CD4-positive, alpha-beta T cell treated with Interleukin-4 for 1 hour (primary cell): ENCODE results near the gene GALNT14.

Source experiments
- DNase-seq, 2 donors: peaks; one replicate each; pipeline ENCODE4 v3.0.0-alpha.2; 2020 to 2022

GALNT14 gene

GRCh38 chr2:31086590-31086989 lies 51.6 kb downstream of the GALNT14 start:
- no peak for DNase-seq

GRCh38 chr2:31083234-31083993 lies 54.8 kb downstream of the GALNT14 start:
- DNase-seq, result no peak

DNA sequence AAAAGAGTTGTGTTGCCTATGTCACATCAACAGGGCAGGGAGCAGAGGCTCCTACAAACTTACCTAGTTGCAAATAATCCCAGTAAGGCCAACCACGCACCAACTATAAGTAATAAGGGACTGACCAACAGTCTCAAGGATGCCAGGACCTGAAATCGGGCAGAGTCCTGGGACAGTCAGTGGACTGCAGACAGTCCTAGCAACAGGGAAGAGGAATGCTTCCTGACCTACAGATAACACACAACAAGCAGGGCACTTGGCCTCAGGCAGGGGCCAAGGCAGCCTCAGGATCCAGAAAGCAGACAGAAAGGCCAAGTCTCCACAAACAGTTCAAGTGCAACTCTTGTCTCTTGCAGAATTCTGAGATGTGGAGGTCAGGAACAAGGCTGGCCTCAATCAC lies 56.2 kb downstream of the GALNT14 start:
- no peak for DNase-seq

- DNase-seq, result no peak
These were observed 56.7 kb downstream of the GALNT14 start for GRCh38 chr2:31081492-31081891.

GRCh38 chr2:31080361-31080760 lies 57.9 kb downstream of the GALNT14 start:
- no peak for DNase-seq

GRCh38 chr2:31079665-31080064 lies 58.6 kb downstream of the GALNT14 start:
- no peak for DNase-seq

DNA sequence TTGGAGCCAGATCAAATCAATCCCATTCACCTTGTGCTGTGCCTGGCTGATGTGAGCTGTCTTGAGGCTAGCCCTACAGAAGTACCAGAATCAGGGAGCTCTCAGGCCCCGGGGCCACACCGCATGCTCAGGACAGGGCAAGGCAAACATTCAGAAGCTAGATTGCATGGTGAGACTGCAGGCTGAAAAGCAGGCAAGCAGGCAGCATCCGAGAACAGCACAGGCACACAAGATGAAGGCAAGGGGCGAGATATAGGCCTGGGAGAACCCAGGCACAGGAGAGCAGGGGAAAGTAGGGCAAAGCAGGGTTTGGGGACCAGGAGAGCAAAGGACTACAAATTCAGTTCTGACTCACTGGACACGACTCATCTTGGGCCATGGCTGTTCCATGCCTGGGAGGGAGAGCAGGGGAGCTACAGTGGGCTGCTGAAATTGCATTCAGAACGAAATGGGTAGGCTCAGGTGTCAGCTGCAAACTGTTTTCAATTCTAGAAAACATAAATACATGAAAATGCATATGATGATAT lies 59.6 kb downstream of the GALNT14 start:
- no peak for DNase-seq

GRCh38 chr2:31078011-31078410 lies 60.2 kb downstream of the GALNT14 start:
- no peak for DNase-seq

DNA sequence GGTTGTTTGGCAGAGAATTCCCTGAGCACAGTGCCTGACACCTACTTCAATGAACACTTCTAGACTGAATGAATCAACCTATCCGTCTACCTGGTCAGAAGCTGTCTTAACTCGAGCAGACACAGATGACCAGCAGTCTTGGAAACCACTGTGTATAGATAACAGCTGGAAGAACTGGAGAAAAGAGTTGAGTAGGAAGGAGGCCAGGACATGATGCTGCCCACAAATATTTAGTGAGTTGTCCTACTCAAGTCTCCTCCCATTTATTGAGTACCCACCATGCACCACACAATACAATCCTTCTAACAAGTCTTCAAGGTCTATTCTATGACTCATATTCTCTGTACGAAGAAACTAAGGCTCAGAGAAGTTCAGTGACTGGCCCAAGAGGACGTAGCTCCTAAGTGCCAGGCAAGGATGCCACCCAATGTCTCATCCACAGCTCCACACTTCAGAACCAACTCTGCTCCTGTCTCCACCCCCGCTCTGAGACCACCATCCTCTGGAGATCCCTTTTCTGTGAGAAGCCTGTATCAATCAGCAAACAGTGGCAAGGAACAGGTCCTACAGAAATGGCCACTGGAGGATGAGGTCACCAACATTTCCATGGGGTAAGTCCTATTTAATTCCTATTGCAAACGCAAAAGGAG lies 62.2 kb downstream of the GALNT14 start:
- no peak for DNase-seq

DNA sequence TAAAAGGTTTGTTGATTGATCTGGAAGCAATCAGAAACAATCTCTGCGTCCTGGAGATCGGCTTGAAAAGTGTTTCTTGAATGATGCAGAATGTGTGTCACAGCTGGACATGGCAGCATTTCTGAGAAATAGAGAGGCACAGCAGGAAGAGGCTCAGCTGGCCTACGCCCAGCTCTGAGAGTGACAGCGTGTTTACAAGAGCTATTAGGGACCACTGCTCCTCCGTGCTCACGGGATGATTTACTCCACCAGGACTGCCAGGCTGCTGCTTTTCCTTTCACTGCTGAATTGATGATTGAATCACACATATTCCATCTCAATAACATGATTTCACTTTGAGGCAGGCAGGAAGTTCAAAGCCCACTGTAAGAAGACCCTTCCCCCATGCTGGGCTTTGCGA lies 62.8 kb downstream of the GALNT14 start:
- DNase-seq, result no peak

DNA sequence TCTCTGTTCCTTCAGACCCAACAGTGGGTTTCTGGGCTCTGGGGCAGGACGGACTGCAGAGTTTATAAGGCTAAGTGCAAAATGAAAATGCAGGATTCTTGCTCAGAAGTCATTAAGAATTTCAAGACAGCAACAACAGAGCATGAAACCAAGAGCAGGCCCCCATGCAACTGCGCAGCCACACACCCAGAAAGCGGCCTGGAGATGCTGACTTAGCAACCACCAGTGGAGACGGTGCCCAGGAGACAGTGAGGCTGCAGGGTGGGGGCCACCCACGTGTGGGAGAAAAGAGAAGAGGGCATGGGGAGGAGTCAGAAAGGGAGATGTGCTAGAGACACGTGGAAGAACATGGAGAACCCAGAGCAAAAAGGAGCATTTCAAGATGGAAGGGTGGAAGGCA lies 66.5 kb downstream of the GALNT14 start:
- DNase-seq, result no peak

DNA sequence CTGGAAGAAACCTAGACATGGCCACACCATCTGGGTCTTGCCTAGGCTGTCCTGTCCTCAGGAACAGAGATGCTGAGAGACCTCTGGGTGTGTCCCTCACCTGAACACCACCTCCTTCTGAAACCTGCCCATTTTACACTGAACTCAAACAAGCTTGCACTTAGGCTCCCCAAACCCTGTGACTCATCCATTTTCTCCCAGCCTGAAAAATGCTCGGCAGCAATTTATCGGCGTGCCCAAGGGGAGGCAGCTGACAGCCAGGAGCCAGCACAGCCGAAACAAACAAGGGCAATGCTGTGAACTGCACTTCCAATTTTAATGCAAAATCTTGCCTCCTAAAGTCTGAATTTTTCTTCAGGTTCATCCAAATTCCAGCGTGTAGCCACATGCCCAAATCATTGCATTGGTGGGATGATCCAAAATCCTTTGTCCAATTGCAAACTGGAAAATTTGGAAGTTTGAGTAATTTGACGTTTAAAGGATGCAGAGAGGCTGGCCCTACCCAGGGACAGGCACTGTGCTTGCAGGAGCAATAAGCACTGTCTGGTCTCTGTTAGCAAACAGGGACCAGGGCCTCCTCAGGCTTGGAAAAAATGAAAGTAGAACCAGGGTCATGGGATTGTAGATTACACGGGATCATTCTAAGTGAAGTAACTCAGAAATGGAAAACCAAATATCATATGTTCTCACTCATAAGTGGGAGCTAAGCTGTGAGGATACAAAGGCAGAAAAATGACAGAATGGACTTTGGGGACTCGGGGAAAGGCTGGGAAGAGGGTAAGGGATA lies 67.7 kb downstream of the GALNT14 start:
- DNase-seq, result no peak

DNA sequence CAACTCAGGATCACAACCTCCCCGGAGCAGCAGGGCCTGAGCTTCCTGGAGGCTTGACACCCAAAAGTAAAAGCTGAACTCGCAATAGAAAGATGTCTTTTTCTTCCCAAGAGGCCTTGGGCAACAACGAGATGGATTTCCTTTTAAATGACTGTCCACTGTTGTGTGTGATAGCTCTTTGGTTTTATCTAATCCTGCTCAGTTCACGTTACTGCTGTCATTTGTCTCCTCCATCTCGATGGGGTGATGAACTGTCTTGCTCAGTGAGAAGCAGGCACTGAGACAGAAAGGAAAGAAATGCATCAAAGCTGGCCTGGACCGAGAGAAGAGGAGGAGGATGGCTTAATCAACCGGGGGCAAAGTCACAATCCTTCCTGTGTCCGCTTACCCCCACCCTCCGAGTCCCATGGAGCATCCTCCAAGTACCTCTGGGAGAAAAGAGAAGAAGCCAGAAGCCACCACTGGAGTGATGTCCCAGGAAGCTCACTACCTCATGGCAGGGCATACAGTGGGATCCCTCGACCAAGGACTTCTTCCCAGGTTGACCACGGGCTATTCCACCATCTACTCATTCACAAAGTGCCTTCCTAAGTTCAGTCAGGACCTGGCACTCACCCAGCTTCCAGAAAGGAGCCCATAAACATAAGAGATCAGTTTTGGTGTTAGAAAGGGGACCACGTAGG lies 68.5 kb downstream of the GALNT14 start:
- DNase-seq, result no peak

DNA sequence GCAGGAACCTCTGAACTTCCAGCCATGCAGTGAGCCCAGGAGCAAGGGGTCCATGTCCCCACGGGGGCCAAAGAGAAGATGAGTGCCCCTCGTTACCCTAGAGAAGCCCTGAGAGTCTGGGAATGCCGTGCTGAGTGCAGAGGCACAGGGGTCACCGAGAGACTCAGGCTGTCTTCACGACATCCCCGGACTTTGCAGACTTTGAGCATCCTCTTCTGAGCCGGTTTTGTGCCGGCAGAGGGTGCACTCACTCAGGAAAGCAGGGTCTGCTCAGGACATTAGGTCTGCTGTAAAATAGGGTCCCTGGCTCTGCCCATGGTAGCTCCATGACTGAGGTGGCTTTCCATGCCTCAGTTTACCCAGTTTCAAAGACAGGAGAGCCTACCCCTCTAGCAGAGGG lies 71.0 kb downstream of the GALNT14 start:
- DNase-seq, result no peak

DNA sequence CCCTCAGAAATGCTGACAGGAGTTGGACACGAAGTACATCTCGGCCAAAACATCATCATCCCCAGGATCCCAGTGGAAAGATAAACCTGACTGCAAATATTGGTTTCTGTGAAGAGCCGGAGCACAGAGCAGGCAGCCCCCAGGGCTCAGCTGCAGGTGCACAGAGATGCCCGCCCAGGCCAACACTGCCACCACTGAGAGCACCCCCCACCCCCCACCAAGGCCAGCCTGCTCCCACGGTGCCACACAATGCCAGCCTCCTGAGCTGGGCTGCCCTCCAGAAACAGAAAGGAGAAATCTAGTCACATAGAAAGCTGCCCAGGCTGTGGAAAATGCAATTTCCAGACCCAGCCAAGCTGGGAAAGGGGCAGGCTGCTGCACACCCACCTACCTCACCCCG lies 71.7 kb downstream of the GALNT14 start:
- no peak for DNase-seq

GRCh38 chr2:31066086-31066485 lies 72.2 kb downstream of the GALNT14 start:
- no peak for DNase-seq

DNA sequence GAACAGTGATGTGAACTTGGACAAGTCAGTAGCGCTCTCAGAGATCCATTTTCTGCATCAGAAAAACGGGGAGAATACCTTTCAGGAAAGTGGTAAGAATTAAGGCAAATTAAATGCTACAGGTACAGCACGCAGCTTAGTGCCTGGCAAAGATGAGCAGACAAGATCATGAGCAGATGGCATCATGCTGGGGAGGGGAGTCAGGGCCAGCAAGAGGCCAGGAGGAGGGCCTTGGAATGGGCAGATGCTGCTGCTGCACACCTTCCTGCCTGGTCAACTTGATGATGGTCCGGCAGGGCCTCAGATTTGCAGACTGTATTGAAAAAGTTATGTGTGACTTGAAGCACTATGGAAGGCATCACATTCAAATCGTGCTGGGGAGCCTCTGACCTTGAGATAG lies 72.9 kb downstream of the GALNT14 start:
- no peak for DNase-seq

DNA sequence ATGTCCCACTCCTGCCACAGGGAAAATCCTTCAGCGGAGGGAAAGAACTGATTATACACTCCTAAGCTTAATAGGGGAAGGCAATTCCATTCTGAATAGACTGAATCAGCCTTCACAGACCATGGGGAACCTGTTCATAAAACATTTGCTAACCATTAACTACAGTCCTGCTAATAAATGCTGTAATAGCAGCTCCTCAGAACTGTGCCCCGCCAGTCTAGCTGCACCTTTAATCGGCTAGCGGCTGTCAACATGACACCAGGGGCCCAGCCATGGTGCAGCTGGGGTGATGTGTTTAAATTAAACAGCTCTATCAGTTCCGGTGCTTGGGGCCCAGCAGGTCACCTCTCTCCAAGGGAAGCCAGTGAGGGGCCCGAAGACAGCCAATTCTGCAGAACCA lies 77.8 kb downstream of the GALNT14 start:
- DNase-seq, result no peak

DNA sequence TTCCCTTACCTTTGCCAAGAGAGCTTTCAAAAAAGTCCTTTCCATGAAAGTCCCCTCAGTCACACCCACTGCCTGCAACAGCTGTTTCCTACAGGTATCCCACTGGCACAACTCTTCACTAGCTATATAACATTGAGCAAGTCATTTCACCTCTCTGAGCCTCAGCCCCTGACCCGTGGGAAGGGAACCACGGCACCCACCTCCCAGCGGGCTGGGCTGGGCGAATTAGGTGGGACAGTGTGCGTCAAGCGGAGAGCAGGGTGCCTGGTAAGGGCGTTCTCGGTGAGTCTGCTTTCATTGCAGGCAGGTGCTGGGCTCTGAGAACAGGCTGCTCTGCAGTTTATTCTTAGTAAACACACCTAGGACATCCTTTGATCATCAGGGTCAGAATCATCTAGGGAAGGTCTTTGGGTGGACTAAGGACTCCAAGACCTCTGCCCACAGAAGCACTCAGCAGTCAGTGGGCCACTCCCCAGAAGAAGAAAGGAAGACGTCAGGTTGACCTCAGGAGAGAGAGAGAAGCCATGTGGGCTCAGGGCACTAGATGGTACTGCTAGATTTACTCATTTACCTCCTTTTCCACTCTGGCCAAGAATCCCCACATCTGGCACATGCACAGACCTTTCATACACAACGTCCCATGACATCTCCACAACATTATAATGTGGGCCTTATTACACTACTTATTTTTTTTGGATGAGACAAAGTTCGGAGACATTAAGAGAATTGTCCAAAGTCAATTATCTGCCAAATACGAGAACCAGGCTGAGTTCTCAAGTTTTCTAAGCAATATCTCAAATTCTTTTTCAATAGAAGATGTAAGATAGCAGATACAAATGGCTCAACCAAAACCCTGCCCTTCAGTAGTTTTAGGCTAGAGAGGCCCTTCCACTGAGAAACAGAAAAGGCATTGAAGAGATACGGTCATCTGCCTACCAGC lies 79.9 kb downstream of the GALNT14 start:
- DNase-seq, result no peak

- DNase-seq, result no peak
These were observed 80.5 kb downstream of the GALNT14 start for GRCh38 chr2:31057691-31058090.

DNA sequence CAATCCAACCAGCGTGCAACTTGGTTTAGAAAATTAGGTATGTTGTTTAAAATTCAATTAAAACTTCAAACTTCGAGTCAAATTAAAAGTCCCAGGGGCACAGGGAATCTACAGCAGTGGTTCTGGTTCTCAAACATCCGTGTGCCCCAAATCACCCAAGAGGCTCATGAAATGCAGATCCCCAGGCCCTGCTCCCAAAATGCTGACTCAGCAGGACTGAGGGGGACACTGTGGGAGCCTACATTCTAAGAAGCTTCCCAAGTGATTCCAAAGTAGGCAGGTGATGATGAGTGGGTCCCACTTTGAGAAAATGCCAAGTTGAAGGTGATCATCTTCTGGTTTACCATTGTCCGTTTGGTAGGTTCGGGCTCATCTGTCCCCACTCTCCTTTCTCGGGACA lies 82.3 kb downstream of the GALNT14 start:
- no peak for DNase-seq

- no peak for DNase-seq
These were observed 83.3 kb downstream of the GALNT14 start for GRCh38 chr2:31054842-31055388.
